Loucy (cell line): Measurements from ENCODE around the gene DDIT4.
A peak's percentile ranks its signal among the peaks of the same experiment; 100 is the strongest.

ENCODE experiments used
- H2AFZ ChIP-seq: fragments of 200-600 bp; sonication (generic); 2 replicates; pipeline ENCODE4 v1.6.0; 2016; ENCODE audit warnings: antibody characterized with exemption, mild to moderate bottlenecking, low read length, moderate library complexity
- H3F3A ChIP-seq: fragments of 200-600 bp; 2 replicates; pipeline ENCODE4 v1.6.0; 2016; ENCODE audit warnings: antibody characterized with exemption, low read depth, mild to moderate bottlenecking
- H3K27me3 ChIP-seq: fragments of 200-600 bp; sonication (generic); 2 replicates; pipeline ENCODE4 v1.6.1; 2014; ENCODE audit warnings: low read length, mild to moderate bottlenecking; ENCODE audit not compliant: insufficient read depth, poor library complexity, severe bottlenecking
- H3K36me3 ChIP-seq: fragments of 200-600 bp; sonication (generic); 2 replicates; pipeline ENCODE4 v1.6.1; 2016; ENCODE audit warnings: low read length; ENCODE audit not compliant: insufficient read depth
- H3K4me1 ChIP-seq: fragments of 200-600 bp; sonication (generic); 2 replicates; pipeline ENCODE4 v1.5.1; 2014; ENCODE audit warnings: low read length, mild to moderate bottlenecking; ENCODE audit not compliant: insufficient read depth, poor library complexity, severe bottlenecking
- H3K4me2 ChIP-seq: fragments of 200-600 bp; sonication (generic); 2 replicates; pipeline ENCODE4 v1.6.0; 2014; ENCODE audit warnings: antibody characterized with exemption, low read length, low read depth, mild to moderate bottlenecking; ENCODE audit not compliant: poor library complexity, severe bottlenecking
- H3K4me3 ChIP-seq: fragments of 200-600 bp; sonication (generic); 2 replicates; pipeline ENCODE4 v1.5.1; 2014; ENCODE audit warnings: low read length, mild to moderate bottlenecking, mixed read lengths; ENCODE audit not compliant: poor library complexity, severe bottlenecking
- H3K79me2 ChIP-seq: fragments of 200-600 bp; sonication (generic); 2 replicates; pipeline ENCODE4 v1.6.1; 2014; ENCODE audit warnings: low read length; ENCODE audit not compliant: insufficient read depth
- H3K9ac ChIP-seq: fragments of 200-600 bp; sonication (generic); 2 replicates; pipeline ENCODE4 v1.6.0; 2014; ENCODE audit warnings: mild to moderate bottlenecking, low read depth, low read length, moderate library complexity; ENCODE audit not compliant: poor library complexity, severe bottlenecking
- H3K9me2 ChIP-seq: fragments of 200-600 bp; sonication (generic); replicated peaks from 2 replicates; pipeline ENCODE4 v1.6.1; 2016; ENCODE audit warnings: low read depth, low read length, mixed read lengths
- H3K9me3 ChIP-seq: fragments of 200-600 bp; sonication (generic); 2 replicates; pipeline ENCODE4 v1.6.1; 2014; ENCODE audit warnings: mild to moderate bottlenecking, antibody characterized with exemption, low read length, low read depth; ENCODE audit not compliant: insufficient read depth
- H4K20me1 ChIP-seq: fragments of 200-600 bp; sonication (generic); 2 replicates; pipeline ENCODE4 v1.6.0; 2014; ENCODE audit warnings: antibody characterized with exemption, low read length, mild to moderate bottlenecking; ENCODE audit not compliant: insufficient read depth, poor library complexity, severe bottlenecking
- EZH2phosphoT487 ChIP-seq: fragments of 200-600 bp; IDR thresholded peaks from 2 replicates; pipeline ENCODE4 v1.6.1; 2018; ENCODE audit warnings: antibody characterized with exemption, mild to moderate bottlenecking, moderate library complexity, borderline replicate concordance
- TF ChIP-seq, protein P1 (sequence below): fragments of 200-600 bp; sonication (generic); conservative IDR thresholded peaks from 2 replicates; pipeline ENCODE4 v1.5.1; 2014; ENCODE audit warnings: mild to moderate bottlenecking, antibody characterized with exemption, low read length

DDIT4 gene

GRCh38 chr10:72260239-72260975, 13.3 kb upstream of the DDIT4 start:
- Histone ChIP-seq H2AFZ (peak overlapping the region; percentile 44), H3K4me1 (peaks cover 81% of the 10 kb centered on the region), H4K20me1 (no peaks in the 10 kb centered on the region), H3K4me3 (peak overlapping the region; percentile 74), H3K79me2 (no peaks in the 10 kb centered on the region), H3K9ac (peak overlapping the region; percentile 90), H3K36me3 (no peaks in the 10 kb centered on the region), H3K4me2 (peak overlapping the region; percentile 94), H3K9me3 (no peaks in the 10 kb centered on the region), H3K9me2 (no peaks in the 10 kb centered on the region), H3K27me3 (no peaks in the 10 kb centered on the region), H3F3A (peaks cover 8% of the 10 kb centered on the region; the same call in 1 of the 2 replicates)
- TF ChIP-seq, protein P1, sequence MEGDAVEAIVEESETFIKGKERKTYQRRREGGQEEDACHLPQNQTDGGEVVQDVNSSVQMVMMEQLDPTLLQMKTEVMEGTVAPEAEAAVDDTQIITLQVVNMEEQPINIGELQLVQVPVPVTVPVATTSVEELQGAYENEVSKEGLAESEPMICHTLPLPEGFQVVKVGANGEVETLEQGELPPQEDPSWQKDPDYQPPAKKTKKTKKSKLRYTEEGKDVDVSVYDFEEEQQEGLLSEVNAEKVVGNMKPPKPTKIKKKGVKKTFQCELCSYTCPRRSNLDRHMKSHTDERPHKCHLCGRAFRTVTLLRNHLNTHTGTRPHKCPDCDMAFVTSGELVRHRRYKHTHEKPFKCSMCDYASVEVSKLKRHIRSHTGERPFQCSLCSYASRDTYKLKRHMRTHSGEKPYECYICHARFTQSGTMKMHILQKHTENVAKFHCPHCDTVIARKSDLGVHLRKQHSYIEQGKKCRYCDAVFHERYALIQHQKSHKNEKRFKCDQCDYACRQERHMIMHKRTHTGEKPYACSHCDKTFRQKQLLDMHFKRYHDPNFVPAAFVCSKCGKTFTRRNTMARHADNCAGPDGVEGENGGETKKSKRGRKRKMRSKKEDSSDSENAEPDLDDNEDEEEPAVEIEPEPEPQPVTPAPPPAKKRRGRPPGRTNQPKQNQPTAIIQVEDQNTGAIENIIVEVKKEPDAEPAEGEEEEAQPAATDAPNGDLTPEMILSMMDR, result no peak
- TF ChIP-seq EZH2phosphoT487, result no peak

- Histone ChIP-seq H3K9ac (peak overlapping the region; percentile 90), H4K20me1 (no peaks in the 10 kb centered on the region), H3K9me3 (no peaks in the 10 kb centered on the region), H2AFZ (0 out of 2 replicates have a peak overlapping the region, but pooled peaks have one; percentile 21), H3K27me3 (no peaks in the 10 kb centered on the region), H3K79me2 (no peaks in the 10 kb centered on the region), H3K36me3 (no peaks in the 10 kb centered on the region), H3K4me2 (peak overlapping the region; percentile 94), H3K4me1 (peaks cover 81% of the 10 kb centered on the region), H3F3A (peaks cover 8% of the 10 kb centered on the region; the same call in 1 of the 2 replicates), H3K9me2 (no peaks in the 10 kb centered on the region), H3K4me3 (peak overlapping the region; percentile 74)
- TF ChIP-seq EZH2phosphoT487, result no peak
- TF ChIP-seq, protein P1, result peak; percentile 52
These were observed 12.5 kb upstream of the DDIT4 start for GRCh38 chr10:72260976-72261783.

DNA sequence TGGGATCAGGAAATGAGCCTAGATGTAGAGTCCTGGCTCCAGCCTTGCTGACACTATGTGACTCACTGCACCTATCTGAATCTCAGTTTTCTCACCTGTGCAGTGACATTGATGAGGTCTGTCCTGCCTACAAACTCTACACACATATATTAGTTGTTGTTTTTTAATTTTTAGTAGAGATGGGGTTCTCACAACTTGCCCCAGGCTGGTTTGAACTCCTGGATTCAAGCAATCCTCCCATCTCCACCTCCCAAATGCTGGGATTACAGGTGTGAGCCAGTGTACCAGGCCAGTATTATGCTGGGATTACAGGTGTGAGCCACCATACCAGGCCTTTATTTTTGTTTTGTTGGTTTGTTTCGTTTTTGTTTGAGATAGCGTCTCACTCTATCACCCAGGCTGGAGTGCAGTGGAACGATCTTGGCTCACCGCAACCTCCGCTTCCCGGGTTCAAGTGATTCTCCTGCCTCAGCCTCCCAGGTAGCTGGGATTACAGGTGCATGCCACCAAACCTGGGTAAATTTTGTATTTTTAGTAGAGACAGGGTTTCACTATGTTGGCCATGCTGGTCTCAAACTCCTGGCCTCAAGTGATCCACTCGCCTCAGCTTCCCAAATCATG, 11.8 kb upstream of the DDIT4 start:
- H3K4me3 ChIP-seq, result peak overlapping the region; percentile 74
- H2AFZ ChIP-seq, result 0 out of 2 replicates have a peak overlapping the region, but pooled peaks have one; percentile 21

More for the DNA sequence above, 11.8 kb upstream of the DDIT4 start:
- Histone ChIP-seq H3K27me3 (no peaks in the 10 kb centered on the region), H3K79me2 (no peaks in the 10 kb centered on the region), H3K4me1 (peaks cover 77% of the 10 kb centered on the region), H3K9me2 (no peaks in the 10 kb centered on the region), H3F3A (peaks cover 8% of the 10 kb centered on the region; the same call in 1 of the 2 replicates), H3K9ac (peak overlapping the region; percentile 90), H3K9me3 (no peaks in the 10 kb centered on the region), H3K4me2 (peak overlapping the region; percentile 94), H3K36me3 (no peaks in the 10 kb centered on the region), H4K20me1 (no peaks in the 10 kb centered on the region)
- TF ChIP-seq, protein P1, result no peak
- TF ChIP-seq EZH2phosphoT487, result no peak
